Fibroblast of villous mesenchyme (primary cell): ENCODE results near the gene TPCN2. TPM values are rescaled to one million over a fixed set of nuclear protein-coding genes. Genes with fewer than 3 reads are reported as not detected.
A peak's percentile ranks its signal among the peaks of the same experiment; 100 is the strongest.

Experiments used
- DNase-seq: peaks from one replicate; pipeline ENCODE4 v3.0.0-alpha.2; 2010; ENCODE audit warnings: low read depth
- H3K4me3 ChIP-seq: 2 replicates; pipeline ENCODE4 v1.5.1; 2011; ENCODE audit warnings: low read depth, mild to moderate bottlenecking, low read length
- CTCF ChIP-seq: IDR thresholded peaks from 2 replicates; pipeline ENCODE4 v1.5.1; 2012; ENCODE audit warnings: low read depth, mild to moderate bottlenecking, low read length; ENCODE audit not compliant: insufficient read depth
- total RNA-seq: library from RNA; depleted of rRNA; stranded (reverse); fragments of >200 nt; gene quantifications from 2 replicates; pipeline ENCODE4 v1.2.3, GENCODE V29; 2012

The TPCN2 gene
- total RNA-seq, 1 donor: 10.4 TPM

- no peak for DNase-seq
- TF ChIP-seq CTCF: no peak
- H3K4me3 ChIP-seq: no peak within 1 kb of the TSS
These were observed 106.8 kb downstream of the TPCN2 start, which contains the start of gene SMIM38 for GRCh38 chr11:69155302-69156234. Gene SMIM38 (plus strand): TSS chr11:69155935. CDS start chr11:69157847, 1,912 bp downstream.

DNA sequence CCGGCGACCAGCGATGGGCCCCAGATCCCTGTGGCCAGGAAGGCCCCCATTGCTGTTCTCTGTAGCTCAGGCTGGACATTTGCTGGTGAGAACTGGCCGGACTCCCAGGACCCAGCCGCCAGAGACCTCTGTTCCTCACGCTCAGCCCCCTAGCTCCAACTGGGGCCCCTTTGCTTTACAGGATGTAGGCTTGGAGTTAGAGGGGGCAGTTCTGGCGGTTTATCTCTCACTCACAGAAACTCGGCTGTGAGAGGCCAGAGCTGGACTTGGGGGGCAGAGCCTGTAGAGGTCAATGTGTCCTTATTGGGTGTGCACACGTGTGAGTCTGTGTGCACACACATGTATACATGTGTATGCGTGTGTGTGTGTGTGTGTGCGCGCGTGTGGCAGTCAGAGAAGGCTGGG lies 107.5 kb downstream of the TPCN2 start:
- TF ChIP-seq CTCF: no peak
- no peak overlapping the region for H3K4me3 ChIP-seq
- DNase-seq: no peak

DNA sequence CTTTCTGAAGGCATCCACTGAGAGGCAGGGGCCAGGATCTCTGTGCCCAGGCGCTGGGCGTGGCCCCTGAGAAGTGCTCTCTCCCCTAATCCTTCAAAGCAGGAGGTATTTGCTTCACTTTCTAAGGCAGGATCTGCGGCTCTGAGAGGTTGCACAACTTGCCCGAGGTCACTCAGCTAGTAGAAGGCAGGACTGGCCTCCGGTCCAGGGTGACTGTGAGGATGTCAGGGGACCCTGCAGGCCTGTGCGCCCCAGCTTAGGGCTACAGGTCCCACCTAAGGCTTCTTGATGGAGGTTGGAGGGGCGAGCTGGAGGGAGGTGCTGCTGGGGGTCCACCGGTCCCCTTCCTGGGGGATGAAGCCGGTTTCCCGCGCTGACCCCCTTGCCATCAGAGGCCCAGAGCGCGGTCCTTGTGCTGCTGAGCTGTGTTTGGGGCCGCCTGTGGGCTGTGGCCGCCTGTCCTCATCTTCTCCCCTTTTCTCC lies 108.0 kb downstream of the TPCN2 start:
- no peak overlapping the region for H3K4me3 ChIP-seq
- no peak for TF ChIP-seq CTCF
- DNase-seq: peak; percentile 66

GRCh38 chr11:69157156-69157821 lies 108.6 kb downstream of the TPCN2 start:
- peak; percentile 41 for DNase-seq
- H3K4me3 ChIP-seq: no peak overlapping the region
- TF ChIP-seq CTCF: no peak

DNA sequence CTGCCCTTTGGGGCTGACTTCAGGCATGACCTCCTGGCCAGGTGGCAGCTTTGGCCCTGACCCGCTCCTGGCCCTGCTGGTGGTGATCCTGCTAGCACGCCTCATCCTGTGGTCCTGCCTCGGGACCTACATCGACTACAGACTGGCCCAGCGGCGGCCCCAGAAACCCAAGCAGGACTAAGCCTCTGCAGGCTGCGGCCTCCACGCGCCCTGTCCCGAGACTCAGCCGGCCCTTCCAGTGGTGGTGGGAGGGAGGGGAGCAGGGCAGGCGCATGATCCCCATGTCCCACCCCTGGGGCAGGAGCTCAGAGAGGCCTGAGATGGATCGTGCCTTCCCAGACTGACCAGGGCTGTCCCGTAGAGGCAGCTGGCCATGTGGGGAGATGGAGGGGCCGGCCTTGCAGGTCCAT lies 109.1 kb downstream of the TPCN2 start:
- no peak for DNase-seq
- no peak for TF ChIP-seq CTCF
- no peak overlapping the region for H3K4me3 ChIP-seq

- no peak overlapping the region for H3K4me3 ChIP-seq
- TF ChIP-seq CTCF: no peak
- no peak for DNase-seq
These were observed 109.8 kb downstream of the TPCN2 start for GRCh38 chr11:69158301-69159149.
